ENCODE results near the gene PYGO1.
"Not testable (repeated sequence)": the region's sequence is repeated elsewhere in the genome, so short reads cannot be mapped to it uniquely, and the experiment has no call there.

PYGO1 gene

DNA sequence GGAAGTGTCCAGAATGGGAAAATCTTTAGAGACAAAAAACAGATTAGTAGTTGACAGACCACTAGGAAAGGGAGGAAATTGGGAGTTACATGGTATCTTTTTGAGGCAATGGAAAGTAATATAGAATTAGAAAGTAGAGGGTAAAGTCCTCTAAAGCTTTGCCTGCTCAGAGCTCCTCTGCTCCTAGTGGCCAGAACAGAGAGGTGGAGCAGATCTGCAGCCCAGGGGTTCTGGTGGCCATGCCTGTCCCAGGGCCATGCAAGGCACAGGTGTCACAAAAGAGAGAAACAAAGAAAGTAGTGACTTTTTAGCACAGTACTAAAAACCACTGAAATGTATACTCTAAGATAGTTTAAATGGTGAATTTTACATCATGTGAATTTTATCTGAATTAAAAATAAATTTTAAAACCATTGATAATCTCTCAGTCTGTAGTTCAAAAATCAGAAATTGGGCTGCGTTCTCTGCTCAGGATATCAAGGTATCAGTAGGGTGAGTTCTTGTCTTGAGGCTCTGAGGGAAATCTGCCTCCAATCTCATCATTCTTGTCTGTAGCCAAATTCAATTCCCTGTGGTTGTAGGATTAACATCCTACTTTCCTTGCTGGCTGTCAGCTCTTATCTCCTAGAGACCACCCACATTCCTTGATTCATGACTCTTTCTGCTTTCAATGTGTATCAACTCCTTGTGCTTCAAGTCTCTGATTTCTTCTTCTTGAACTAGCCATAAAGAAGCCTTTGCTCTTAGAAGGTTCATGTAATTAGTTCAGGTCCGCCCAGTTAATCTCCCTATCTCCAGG lies 23.6 kb downstream of the PYGO1 start:
- no peak for DNase-seq

DNA sequence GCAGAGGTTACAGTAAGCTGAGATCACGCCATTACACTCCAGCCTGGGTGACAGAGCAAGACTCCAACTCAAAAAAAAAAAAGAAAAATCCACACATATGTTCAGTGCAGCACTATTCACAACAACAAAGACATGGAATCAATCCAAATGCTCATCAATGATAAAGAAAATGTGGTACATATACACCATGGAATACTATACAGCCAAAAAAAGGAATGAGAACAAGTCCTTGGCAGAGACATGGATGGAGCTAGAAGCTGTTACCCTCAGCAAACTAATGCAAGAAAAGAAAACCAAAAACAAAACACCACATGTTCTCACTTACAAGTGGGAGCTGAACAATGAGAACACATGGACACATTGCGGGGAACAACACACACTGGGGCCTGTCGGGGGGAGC lies 25.5 kb downstream of the PYGO1 start:
- DNase-seq = no peak

DNA sequence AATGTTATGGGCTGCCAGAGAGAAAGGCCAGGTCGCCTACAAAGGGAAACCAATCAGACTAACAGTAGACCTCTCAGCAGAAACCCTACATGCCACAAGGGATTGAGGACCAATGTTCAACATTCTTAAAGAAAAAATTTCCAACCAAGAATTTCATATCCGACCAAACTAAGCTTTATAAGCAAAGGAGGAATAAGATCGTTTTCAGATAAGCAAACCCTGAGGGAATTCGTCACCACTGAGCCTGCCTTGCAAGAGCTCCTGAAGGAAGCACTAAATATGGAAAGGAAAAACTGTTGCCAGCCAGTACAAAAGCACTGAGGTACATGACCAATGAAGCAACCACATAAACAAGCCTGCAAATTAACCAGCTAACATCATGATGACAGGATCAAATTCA lies 33.1 kb downstream of the PYGO1 start:
- no peak for DNase-seq

DNA sequence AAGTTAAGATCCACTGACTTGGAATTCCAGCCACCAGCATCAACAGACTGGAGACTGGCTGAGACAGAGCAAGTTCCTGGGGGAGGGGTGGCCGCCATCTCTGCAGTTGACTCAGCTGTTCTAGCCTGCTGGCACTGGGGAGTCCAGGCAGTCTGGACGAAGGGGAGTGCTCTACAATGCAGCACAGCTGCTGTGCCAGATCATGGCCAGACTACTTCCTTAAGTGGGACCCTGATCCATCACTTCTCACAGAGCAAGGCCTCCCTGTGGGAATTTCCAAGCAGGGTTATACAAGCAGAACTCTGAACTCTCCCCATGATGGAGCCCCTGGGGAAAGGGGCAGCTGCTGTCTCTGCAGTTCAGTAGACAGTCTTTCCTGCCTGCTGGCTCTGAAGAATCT lies 35.2 kb downstream of the PYGO1 start:
- DNase-seq = no peak

- DNase-seq = no peak
Measured at GRCh38 chr15:55552451-55552850, 35.7 kb downstream of the PYGO1 start.

DNA sequence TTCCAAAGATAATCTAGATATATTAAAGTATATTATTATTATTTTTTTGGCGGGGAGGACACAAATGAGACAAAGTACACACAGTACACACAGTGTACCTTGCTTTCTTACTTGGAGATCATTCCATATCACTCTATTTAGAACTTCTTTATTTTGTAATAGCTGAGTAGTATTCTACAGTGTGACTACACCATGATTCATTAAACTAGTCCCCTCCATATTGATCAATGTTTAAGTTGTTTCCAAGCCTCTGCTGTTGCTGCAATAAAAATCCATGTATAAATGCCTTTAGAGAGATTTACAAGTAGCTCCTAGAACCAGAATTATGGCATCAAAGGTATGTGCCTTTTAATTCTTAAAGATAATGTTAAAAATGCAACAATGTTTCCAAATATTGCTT lies 38.8 kb downstream of the PYGO1 start:
- DNase-seq = no peak

DNA sequence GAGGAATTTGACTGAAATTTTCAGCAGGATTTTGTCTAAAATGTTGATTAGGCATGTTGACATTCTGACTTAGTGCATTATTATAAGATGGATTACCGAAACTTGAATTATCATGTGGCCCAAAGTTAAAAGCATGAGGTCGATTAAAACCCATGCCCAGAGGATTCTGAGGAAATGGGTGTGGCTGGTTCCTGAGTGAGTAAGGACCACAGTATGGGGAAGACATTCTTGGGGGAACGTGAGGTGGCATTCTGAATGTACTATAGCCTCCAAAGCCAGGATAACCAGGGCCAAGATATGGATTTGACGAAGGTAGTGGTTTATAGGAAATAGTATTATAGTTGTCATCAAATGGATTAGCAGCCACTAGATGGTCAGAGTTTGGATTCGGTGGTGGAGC lies 41.4 kb downstream of the PYGO1 start:
- DNase-seq = no peak

- no peak for DNase-seq
Measured at GRCh38 chr15:55535436-55535835, 52.7 kb downstream of the PYGO1 start.

DNA sequence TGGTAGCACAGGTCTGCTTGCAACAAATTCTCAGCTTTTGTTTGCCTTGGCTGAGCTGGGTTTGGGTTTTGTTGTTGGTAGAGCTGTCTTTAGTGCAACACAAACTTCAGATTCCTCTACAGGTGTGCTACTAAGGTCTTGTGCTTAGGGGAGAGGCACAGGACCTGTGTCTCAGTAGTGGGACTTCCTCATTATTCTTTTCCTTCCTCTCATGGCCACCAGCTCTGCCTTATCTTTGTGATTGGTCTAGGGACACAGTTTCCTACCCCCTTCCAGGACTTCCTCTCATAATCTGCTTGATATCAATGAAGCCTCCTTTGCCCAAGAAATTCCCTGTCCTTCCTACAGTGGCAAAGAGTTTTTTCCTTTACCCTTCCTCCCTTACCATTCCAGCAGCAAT lies 55.2 kb downstream of the PYGO1 start:
- no peak for DNase-seq

DNA sequence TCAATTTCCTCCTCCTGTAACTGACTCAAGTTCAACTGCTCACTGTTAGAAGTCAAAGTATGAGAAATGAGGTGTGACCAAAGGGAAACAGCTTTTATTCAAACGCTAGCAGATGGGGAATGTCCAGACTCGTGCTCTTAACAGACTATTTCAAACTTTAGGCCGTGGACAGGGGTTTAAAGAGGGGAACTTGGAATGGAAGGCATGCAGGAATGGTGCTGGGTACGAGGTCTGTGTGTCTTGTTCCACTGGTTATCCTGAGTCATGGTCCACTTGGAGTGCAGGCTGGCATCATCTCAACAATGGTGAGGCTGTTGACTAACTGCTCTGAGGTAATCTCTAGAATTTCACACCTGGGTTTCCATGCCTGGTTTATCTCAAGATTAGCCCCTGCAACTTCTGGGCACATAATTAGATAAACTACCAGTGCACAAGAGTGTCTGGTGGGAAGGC lies 57.3 kb downstream of the PYGO1 start:
- DNase-seq = no peak

- no peak for DNase-seq
Measured at GRCh38 chr15:55528812-55529211, 59.3 kb downstream of the PYGO1 start.

DNA sequence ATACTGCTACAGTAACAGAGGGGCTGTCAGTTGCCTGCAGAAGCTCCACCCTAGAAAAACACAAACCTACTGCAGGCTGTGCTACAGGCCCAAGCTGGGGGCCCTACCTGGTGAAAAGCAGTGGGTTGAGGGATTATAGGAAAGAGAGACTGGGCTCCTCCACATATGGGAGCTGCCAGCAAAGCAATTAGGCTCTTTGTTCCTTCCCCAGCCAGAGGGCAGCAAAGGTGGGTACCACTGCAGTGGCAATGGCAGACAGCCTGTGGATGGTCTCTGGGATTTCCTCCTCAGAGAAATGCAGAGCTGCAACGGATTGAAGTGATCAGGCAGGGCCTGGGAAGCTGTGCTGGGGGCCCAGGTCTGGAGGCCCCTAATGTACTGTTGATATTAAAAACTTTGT lies 61.0 kb downstream of the PYGO1 start:
- no peak for DNase-seq

DNA sequence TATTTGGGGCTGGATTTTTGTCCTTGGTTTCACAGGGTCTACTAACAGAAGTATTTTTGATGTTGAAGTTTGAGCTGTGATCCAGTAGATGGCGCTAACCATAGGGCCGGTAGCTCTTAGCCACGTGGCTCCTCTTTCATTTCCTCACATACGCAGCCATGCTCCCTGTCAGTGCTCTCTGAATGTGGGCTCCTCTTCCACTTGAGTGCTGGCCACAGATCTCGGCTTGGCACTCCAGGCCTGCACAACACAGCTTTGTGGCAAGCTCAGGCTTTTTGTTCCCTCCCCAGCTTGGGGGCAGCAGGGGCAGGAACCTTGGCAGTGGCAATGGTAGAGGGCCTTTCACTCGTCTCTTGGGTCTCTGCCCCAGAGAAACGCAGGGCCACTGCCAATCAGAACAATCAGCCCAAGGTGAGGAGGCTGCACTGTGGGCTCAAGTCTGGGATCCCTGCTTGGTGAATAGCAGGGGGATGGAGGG lies 61.5 kb downstream of the PYGO1 start:
- no peak for DNase-seq

DNA sequence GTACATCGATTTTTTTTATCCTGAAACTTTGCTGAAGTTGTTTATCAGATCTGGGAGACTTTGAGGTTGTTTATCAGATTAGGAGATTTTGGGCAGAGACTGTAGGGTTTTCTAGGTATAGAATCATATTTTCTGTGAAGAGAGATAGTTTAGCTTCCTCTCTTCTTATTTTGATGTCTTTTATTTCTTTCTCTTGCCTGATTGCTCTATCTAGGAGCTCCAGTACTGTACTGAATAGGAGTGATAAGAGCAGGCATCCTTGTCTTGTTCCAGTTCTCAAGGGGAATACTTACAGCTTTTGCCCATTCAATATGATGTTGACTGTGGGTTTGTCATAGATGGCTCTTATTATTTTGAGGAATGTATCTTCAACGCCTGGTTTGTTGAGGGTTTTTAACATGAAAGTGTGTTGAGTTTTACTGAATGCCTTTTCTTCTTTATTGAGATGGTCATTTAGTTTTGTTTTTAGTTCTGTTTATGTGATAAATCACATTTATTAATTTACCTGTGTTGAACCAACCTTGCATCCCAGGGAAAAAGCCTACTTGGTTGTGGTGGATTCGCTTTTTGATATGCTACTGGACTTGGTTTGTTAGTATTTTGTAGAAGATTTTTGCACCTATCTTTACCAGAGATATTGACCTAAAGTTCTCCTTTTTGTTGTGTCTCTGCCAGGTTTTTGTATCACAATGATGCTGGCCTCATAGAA lies 65.2 kb downstream of the PYGO1 start:
- no peak for DNase-seq

DNA sequence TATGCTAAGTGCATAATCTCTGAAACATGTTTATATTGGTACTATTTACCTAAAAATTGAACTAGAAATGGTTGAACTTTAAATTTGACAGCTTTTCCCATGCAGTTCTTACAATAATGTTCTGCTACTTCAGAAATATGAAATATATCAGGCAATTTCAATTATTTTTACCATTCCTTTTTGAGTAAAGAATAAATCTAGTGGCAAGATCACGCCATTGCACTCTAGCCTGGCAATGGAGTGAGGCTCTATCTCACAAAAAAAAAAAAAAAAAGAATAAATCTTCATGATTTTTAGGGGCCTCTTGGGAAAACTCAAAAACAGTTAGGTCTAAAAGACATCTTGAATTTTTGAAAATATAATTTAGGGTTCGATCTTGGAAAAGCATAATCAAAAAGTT lies 69.5 kb downstream of the PYGO1 start:
- no peak for DNase-seq

- DNase-seq = no peak
Measured at GRCh38 chr15:55518009-55518408, 70.1 kb downstream of the PYGO1 start.

- no peak for DNase-seq
Measured at GRCh38 chr15:55515991-55516776, 72.0 kb downstream of the PYGO1 start.

DNA sequence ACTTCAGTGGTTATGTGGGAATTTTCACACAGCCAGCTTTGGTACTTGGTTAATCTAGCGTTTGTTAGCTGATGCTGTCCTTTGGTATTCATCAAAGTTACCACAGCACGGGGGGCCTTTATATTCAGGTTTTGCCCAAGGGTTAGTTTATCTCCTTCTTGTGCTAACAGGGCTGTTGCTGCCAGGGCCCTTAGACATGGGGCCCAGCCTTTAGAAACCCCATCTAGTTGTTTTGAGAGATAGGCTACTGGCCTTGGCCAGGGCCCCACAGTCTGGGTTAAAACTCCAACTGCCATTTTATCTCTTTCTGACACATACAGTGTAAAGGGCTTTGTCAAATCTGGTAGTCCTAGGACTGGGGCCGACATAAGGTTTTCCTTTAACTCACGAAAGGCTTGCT lies 72.7 kb downstream of the PYGO1 start:
- no peak for DNase-seq

- DNase-seq = no peak
Measured at GRCh38 chr15:55514414-55514850, 73.7 kb downstream of the PYGO1 start.

DNA sequence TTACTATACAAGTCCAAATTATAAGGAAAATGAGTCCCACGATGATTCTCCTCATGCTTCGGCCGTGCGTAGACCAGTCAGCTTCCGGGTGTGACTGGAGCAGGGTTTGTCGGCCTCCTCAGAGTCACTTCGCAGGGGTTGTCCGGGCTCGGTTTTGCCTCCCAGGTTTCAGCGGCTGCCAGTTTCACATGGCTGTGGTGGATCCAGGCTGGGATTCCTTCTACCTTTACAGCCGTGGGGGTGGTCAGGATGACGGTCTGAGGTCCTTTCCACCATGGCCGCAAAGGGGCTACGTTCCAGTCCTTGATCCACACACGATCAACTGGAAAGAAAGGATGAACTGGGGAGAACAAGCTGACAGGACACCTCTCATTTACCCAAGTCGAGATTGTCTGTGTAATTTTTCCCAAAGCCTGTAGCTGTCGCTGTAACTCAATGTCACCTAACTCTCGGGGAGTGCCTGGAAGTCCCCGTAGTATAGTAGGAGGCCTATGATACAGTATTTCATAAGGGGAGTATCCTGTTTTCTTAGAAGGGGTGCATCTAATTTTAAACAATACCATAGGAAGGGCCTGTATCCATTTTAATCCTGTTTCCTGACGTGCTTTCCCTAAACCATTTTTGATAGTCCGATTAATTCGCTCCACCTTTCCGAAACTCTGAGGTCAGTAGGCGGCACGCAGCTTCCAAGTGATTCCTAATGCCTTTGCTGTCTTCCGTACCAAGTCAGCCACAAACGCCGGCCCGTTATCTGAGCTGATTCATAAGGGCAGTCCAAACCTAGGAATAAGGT lies 74.3 kb downstream of the PYGO1 start:
- not testable (repeated sequence) for DNase-seq

DNA sequence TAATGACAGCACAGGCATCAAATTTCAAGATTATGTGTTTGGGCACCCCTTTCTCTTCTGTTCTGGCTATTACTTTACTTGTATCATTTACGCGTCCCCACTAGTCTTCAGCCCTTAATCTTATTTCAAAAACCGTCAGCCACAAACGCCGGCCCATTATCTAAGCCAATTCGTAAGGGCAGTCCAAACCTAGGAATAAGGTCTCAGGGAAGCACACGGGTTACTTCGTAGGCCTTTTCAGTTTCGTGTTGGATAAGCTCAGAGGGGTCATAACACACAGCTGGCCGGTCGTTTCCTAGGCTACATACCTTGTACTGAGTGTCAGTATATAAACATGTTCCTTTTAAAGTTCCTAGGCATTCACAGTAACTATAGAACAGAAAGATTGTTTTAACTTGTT lies 75.0 kb downstream of the PYGO1 start:
- DNase-seq = no peak

GRCh38 chr15:55507567-55507966 lies 80.6 kb downstream of the PYGO1 start:
- DNase-seq = no peak

GRCh38 chr15:55505407-55505806 lies 82.7 kb downstream of the PYGO1 start:
- not testable (repeated sequence) for DNase-seq
